Motor neuron (in vitro differentiated cells): ENCODE measurements around the gene ARHGEF17. TPM values are rescaled to one million over a fixed set of nuclear protein-coding genes. Genes with fewer than 3 reads are reported as not detected.

Experiments
- ATAC-seq, 8 experiments: fragments of 200-7000 bp; cut with Tn5 transposase; replicated peaks in 6 of 8; 2 replicates each; pipeline ENCODE4 v1.8.0; 2021; ENCODE audit warnings: mild to moderate bottlenecking in 8 of 8, moderate library complexity in 8 of 8
- H3K27ac ChIP-seq, 2 donors: fragments of 250-450 bp; sonication (Bioruptor Pico); 2 replicates each; pipeline ENCODE4 v1.9.0; 2021; ENCODE audit warnings: antibody characterized with exemption in 2 of 2, mild to moderate bottlenecking in 2 of 2, moderate library complexity in 1 of 2
- H3K4me1 ChIP-seq, 2 donors: fragments of 250-450 bp; sonication (Bioruptor Pico); replicated peaks in 1 of 2; 2 replicates each; pipeline ENCODE4 v1.6.1; 2021; ENCODE audit warnings: antibody characterized with exemption in 2 of 2, mild to moderate bottlenecking in 2 of 2, moderate library complexity in 1 of 2
- H3K4me3 ChIP-seq, 5 donors: fragments of 250-450 bp; sonication (Bioruptor Pico); 2 replicates each; pipeline ENCODE4 v1.9.0; 2021; ENCODE audit warnings: antibody characterized with exemption in 5 of 5, mild to moderate bottlenecking in 5 of 5, moderate library complexity in 4 of 5
- WGBS, 10 experiments: fragments of 450-650 bp; shearing (Covaris generic); methylation state at CpG; one replicate each; pipeline ENCODE4 v1.0.0; 2022; 5-methylcytosine and 5-hydroxymethylcytosine counted together
- in situ Hi-C, 9 experiments: fragments of 400-800 bp; cut with MboI; loops; one replicate each; pipeline ENCODE4 v1.15.0; 2021; ENCODE audit warnings: low sequenced_read_pairs in 9 of 9, low pct_unique_long_range_greater_than_20kb in 2 of 9; ENCODE audit not compliant: unreplicated experiment in 9 of 9
- total RNA-seq, 8 experiments: library from RNA; unstranded; fragments of 300-600 nt; gene quantifications; 2 replicates each; pipeline versions ENCODE4 v1.2.3 to v1.2.4, GENCODE V29; 2022

The ARHGEF17 gene
- total RNA-seq, 8 experiments from 2014 or later: 5.0 to 29.0 (median 16.7) TPM

- Histone ChIP-seq H3K27ac (no peak overlapping the region), H3K4me1 (peaks cover 7 to 15% of the 10 kb centered on the region in 2 donors), H3K4me3 (no peak overlapping the region)
- in situ Hi-C loops: no loop called here
- WGBS, 10 experiments: 77 to 100% (median 100%) methylated on average over 1 to 3 of the region's 4 CpGs; no CpG with 5 or more reads in 7 of the 10 experiments
- no peak for ATAC-seq
Measured at GRCh38 chr11:73290536-73290935, 17.5 kb upstream of the ARHGEF17 start.

- in situ Hi-C loops: no loop called here
- peaks cover 7 to 18% of the 10 kb centered on the region in 2 donors for H3K4me1 ChIP-seq
- WGBS, 10 experiments: 40 to 100% (median 80%) methylated on average over 1 of the region's 3 CpGs; no CpG with 5 or more reads in 7 of the 10 experiments
- no peak overlapping the region for H3K4me3 ChIP-seq
- ATAC-seq: no peak
- no peak overlapping the region for H3K27ac ChIP-seq
Measured at GRCh38 chr11:73291196-73291595, 16.9 kb upstream of the ARHGEF17 start.

GRCh38 chr11:73291781-73292524 lies 16.1 kb upstream of the ARHGEF17 start:
- WGBS, 10 experiments: 67 to 100% (median 82%) methylated on average over 2 to 7 of the region's 12 CpGs; no CpG with 5 or more reads in 4 of the 10 experiments
- no peak for ATAC-seq
- H3K4me3 ChIP-seq: no peak overlapping the region
- no peak overlapping the region for H3K27ac ChIP-seq
- H3K4me1 ChIP-seq: peaks cover 7 to 18% of the 10 kb centered on the region in 2 donors
- in situ Hi-C loops: no loop called here

GRCh38 chr11:73292525-73292894 lies 15.6 kb upstream of the ARHGEF17 start:
- Histone ChIP-seq H3K4me3 (no peak overlapping the region), H3K4me1 (peaks cover 7 to 18% of the 10 kb centered on the region in 2 donors), H3K27ac (no peak overlapping the region)
- in situ Hi-C loops: no loop called here
- ATAC-seq: no peak
- 17% methylated on average over 2 of the region's 5 CpGs; no CpG with 5 or more reads in 9 of the 10 experiments for WGBS, 10 experiments

GRCh38 chr11:73293356-73293936 lies 14.6 kb upstream of the ARHGEF17 start:
- in situ Hi-C loops: no loop called here
- peaks cover 7 to 16% of the 10 kb centered on the region in 2 donors for H3K4me1 ChIP-seq
- 73 to 100% (median 100%) methylated on average over 1 to 2 of the region's 4 CpGs; no CpG with 5 or more reads in 7 of the 10 experiments for WGBS, 10 experiments
- ATAC-seq: no peak
- no peak overlapping the region for H3K4me3 ChIP-seq
- no peak overlapping the region for H3K27ac ChIP-seq

GRCh38 chr11:73294604-73295003 lies 13.5 kb upstream of the ARHGEF17 start:
- in situ Hi-C loops: no loop called here
- H3K27ac ChIP-seq: no peak overlapping the region
- peaks cover 0 to 5% of the 10 kb centered on the region in 2 donors for H3K4me1 ChIP-seq
- H3K4me3 ChIP-seq: no peak overlapping the region
- ATAC-seq: no peak

- in situ Hi-C loops: no loop called here
- peaks cover 0 to 4% of the 10 kb centered on the region in 2 donors for H3K4me1 ChIP-seq
- no peak overlapping the region for H3K27ac ChIP-seq
- peak; percentile 49 to 83 (median 66) for ATAC-seq
- no peak overlapping the region for H3K4me3 ChIP-seq
- WGBS, 10 experiments: 0 to 83% (median 29%) methylated on average over 2 to 9 of the region's 12 CpGs; no CpG with 5 or more reads in 2 of the 10 experiments
Measured at GRCh38 chr11:73295241-73295995, 12.7 kb upstream of the ARHGEF17 start.

- peaks cover 0 to 9% of the 10 kb centered on the region in 2 donors for H3K4me1 ChIP-seq
- WGBS, 10 experiments: 88 to 100% (median 100%) methylated on average over 1 to 3 of the region's 3 CpGs; no CpG with 5 or more reads in 5 of the 10 experiments
- H3K27ac ChIP-seq: no peak overlapping the region
- H3K4me3 ChIP-seq: no peak overlapping the region
- in situ Hi-C loops: no loop called here
- ATAC-seq: no peak
Measured at GRCh38 chr11:73295996-73296318, 12.1 kb upstream of the ARHGEF17 start.

GRCh38 chr11:73296501-73297230 lies 11.4 kb upstream of the ARHGEF17 start:
- peaks cover 0 to 9% of the 10 kb centered on the region in 2 donors for H3K4me1 ChIP-seq
- H3K4me3 ChIP-seq: no peak overlapping the region
- H3K27ac ChIP-seq: no peak overlapping the region
- no peak for ATAC-seq
- WGBS, 10 experiments: 80 to 100% (median 95%) methylated on average over 1 to 12 of the region's 35 CpGs; no CpG with 5 or more reads in 4 of the 10 experiments
- in situ Hi-C loops: no loop called here

GRCh38 chr11:73297231-73297590 lies 10.9 kb upstream of the ARHGEF17 start:
- no peak for ATAC-seq
- WGBS, 10 experiments: 100% methylated on average over 2 to 4 of the region's 18 CpGs; no CpG with 5 or more reads in 8 of the 10 experiments
- in situ Hi-C loops: no loop called here
- Histone ChIP-seq H3K27ac (no peak overlapping the region), H3K4me1 (peaks cover 0 to 9% of the 10 kb centered on the region in 2 donors), H3K4me3 (no peak overlapping the region)

- H3K4me3 ChIP-seq: no peak overlapping the region
- no peak overlapping the region for H3K27ac ChIP-seq
- peaks cover 0 to 9% of the 10 kb centered on the region in 2 donors for H3K4me1 ChIP-seq
- in situ Hi-C loops: no loop called here
- WGBS, 10 experiments: 40 to 100% (median 91%) methylated on average over 1 to 3 of the region's 3 CpGs; no CpG with 5 or more reads in 6 of the 10 experiments
- ATAC-seq: no peak
Measured at GRCh38 chr11:73297702-73298101, 10.4 kb upstream of the ARHGEF17 start.

- ATAC-seq: no peak
- 60 to 100% (median 83%) methylated on average over 1 to 4 of the region's 5 CpGs; no CpG with 5 or more reads in 4 of the 10 experiments for WGBS, 10 experiments
- H3K4me1 ChIP-seq: peaks cover 0 to 9% of the 10 kb centered on the region in 2 donors
- in situ Hi-C loops: no loop called here
- no peak overlapping the region for H3K4me3 ChIP-seq
- no peak overlapping the region for H3K27ac ChIP-seq
Measured at GRCh38 chr11:73298233-73298632, 9.8 kb upstream of the ARHGEF17 start.

- no peak for ATAC-seq
- Histone ChIP-seq H3K4me1 (peaks cover 0 to 9% of the 10 kb centered on the region in 2 donors), H3K27ac (no peak overlapping the region), H3K4me3 (no peak overlapping the region)
- 83 to 97% methylated on average over 2 to 6 of the region's 10 CpGs; no CpG with 5 or more reads in 8 of the 10 experiments for WGBS, 10 experiments
- in situ Hi-C loops: no loop called here
Measured at GRCh38 chr11:73299751-73300150, 8.3 kb upstream of the ARHGEF17 start.
